IMR-90 (cell line): ENCODE data around the gene FLT4. TPM values are rescaled to one million over a fixed set of nuclear protein-coding genes. Genes with fewer than 3 reads are reported as not detected.

Experiments
- ATAC-seq: fragments of 200-7000 bp; cut with Tn5 transposase; 2 replicates; pipeline ENCODE4 v1.9.1; 2020; ENCODE audit warnings: low read depth, mild to moderate bottlenecking, moderate library complexity
- BruUV-seq: library from RNA; stranded (reverse); fragments of 400-500 nt; replicated peaks from 2 replicates; lab custom pipeline; 2021; lab: Mats Ljungman, UMichigan
- CTCF ChIA-PET: fragments of 300-600 bp; formaldehyde crosslinking; extraction: SDS; loops from one replicate; lab custom pipeline; 2021; ENCODE audit warnings: antibody characterized with exemption; lab: Yijun Ruan, JAX
- POLR2A ChIA-PET: fragments of 300-600 bp; sonication (Branson Sonifier 250); formaldehyde crosslinking; loops from one replicate; lab custom pipeline; 2022; ENCODE audit warnings: antibody characterized with exemption; ENCODE audit not compliant: unreplicated experiment; lab: Charles Lee
- DNase-seq: peaks from one replicate; pipeline ENCODE4 v3.0.0; 2013
- H2AFZ ChIP-seq: replicated peaks from 2 replicates; pipeline ENCODE3; 2013; ENCODE audit warnings: low read length, mild to moderate bottlenecking; ENCODE audit not compliant: poor library complexity
- H2AK5ac ChIP-seq: 2 replicates; pipeline ENCODE4 v1.6.1; 2013; ENCODE audit warnings: low read depth, low read length, inconsistent platforms
- H2AK9ac ChIP-seq: replicated peaks from 2 replicates; pipeline ENCODE3; 2013; ENCODE audit warnings: mild to moderate bottlenecking, low read depth, low read length, moderate library complexity; ENCODE audit not compliant: poor library complexity
- H2BK120ac ChIP-seq: 2 replicates; pipeline ENCODE4 v1.6.1; 2013; ENCODE audit warnings: low read depth, low read length, inconsistent platforms
- H2BK15ac ChIP-seq: 3 replicates; pipeline ENCODE4 v1.6.1; 2013; ENCODE audit warnings: low read depth, low read length, inconsistent platforms
- H2BK20ac ChIP-seq: 2 replicates; pipeline ENCODE4 v1.6.1; 2013; ENCODE audit warnings: low read depth, mild to moderate bottlenecking, inconsistent platforms, low read length, moderate library complexity
- H2BK5ac ChIP-seq: 2 replicates; pipeline ENCODE4 v1.6.1; 2013; ENCODE audit warnings: mild to moderate bottlenecking, low read depth, low read length, inconsistent platforms; ENCODE audit not compliant: poor library complexity, severe bottlenecking
- H3K14ac ChIP-seq: replicated peaks from 2 replicates; pipeline ENCODE4 v1.6.1; 2013; ENCODE audit warnings: low read depth, low read length, inconsistent platforms
- H3K18ac ChIP-seq: 2 replicates; pipeline ENCODE4 v1.6.1; 2013; ENCODE audit warnings: low read depth, low read length, control low read depth
- H3K23ac ChIP-seq: 2 replicates; pipeline ENCODE4 v1.6.1; 2013; ENCODE audit warnings: low read depth, low read length, inconsistent platforms
- H3K27ac ChIP-seq: 2 replicates; pipeline ENCODE4 v1.5.1; 2013; ENCODE audit warnings: mild to moderate bottlenecking, control low read depth, low read length; ENCODE audit not compliant: insufficient read depth
- H3K27me3 ChIP-seq: 2 replicates; pipeline ENCODE4 v1.6.1; 2013; ENCODE audit warnings: low read length; ENCODE audit not compliant: control insufficient read depth, insufficient read depth
- H3K36me3 ChIP-seq: 2 replicates; pipeline ENCODE4 v1.6.1; 2013; ENCODE audit warnings: low read length, mixed read lengths; ENCODE audit not compliant: control insufficient read depth, insufficient read depth
- H3K4ac ChIP-seq: 2 replicates; pipeline ENCODE4 v1.6.1; 2013; ENCODE audit warnings: low read depth, low read length, inconsistent platforms
- H3K4me1 ChIP-seq: 2 replicates; pipeline ENCODE4 v1.6.1; 2013; ENCODE audit warnings: low read length, mixed read lengths; ENCODE audit not compliant: control insufficient read depth, insufficient read depth
- H3K4me2 ChIP-seq: 2 replicates; pipeline ENCODE4 v1.6.1; 2013; ENCODE audit warnings: low read depth, mild to moderate bottlenecking, control low read depth, low read length, moderate library complexity
- H3K4me3 ChIP-seq: 2 replicates; pipeline ENCODE4 v1.5.1; 2013; ENCODE audit warnings: low read depth, mild to moderate bottlenecking, control low read depth, low read length, moderate library complexity; ENCODE audit not compliant: insufficient read depth
- H3K56ac ChIP-seq: 2 replicates; pipeline ENCODE4 v1.6.1; 2013; ENCODE audit warnings: low read length, inconsistent platforms; ENCODE audit not compliant: insufficient read depth; ENCODE audit errors: extremely low read depth
- H3K79me1 ChIP-seq, 2 experiments: 2 replicates each; pipeline ENCODE4 v1.6.1; 2013; ENCODE audit warnings: low read length in 2 of 2, inconsistent platforms in 1 of 2, low read depth in 1 of 2
- H3K9ac ChIP-seq: 2 replicates; pipeline ENCODE4 v1.6.1; 2013; ENCODE audit warnings: low read depth, low read length, control low read depth
- H3K9me1 ChIP-seq: 2 replicates; pipeline ENCODE4 v1.6.1; 2013; ENCODE audit warnings: low read length, inconsistent platforms; ENCODE audit not compliant: insufficient read depth
- H3K9me3 ChIP-seq: 2 replicates; pipeline ENCODE4 v1.6.1; 2013; ENCODE audit warnings: low read length; ENCODE audit not compliant: control insufficient read depth, insufficient read depth
- H4K20me1 ChIP-seq: 2 replicates; pipeline ENCODE4 v1.6.1; 2013; ENCODE audit warnings: low read length, inconsistent platforms; ENCODE audit not compliant: insufficient read depth
- H4K5ac ChIP-seq: 2 replicates; pipeline ENCODE4 v1.6.1; 2013; ENCODE audit warnings: mild to moderate bottlenecking, low read depth, low read length, control low read depth
- H4K8ac ChIP-seq, 2 experiments: 2 replicates each; pipeline ENCODE4 v1.6.1; 2013; ENCODE audit warnings: low read depth in 2 of 2, low read length in 2 of 2, control low read depth in 1 of 2, inconsistent platforms in 1 of 2
- H4K91ac ChIP-seq: 2 replicates; pipeline ENCODE4 v1.6.1; 2013; ENCODE audit warnings: low read depth, low read length, inconsistent platforms; ENCODE audit not compliant: insufficient read depth
- BHLHE40 ChIP-seq: fragments of 150-350 bp; IDR thresholded peaks from 2 replicates; pipeline ENCODE4 v1.6.1; 2016; ENCODE audit warnings: mild to moderate bottlenecking, low read depth, low read length
- CEBPB ChIP-seq: IDR thresholded peaks from 2 replicates; pipeline ENCODE4 v1.6.1; 2012; ENCODE audit warnings: low read depth, low read length, improper control_type of control experiment
- CHD1 ChIP-seq: IDR thresholded peaks from 2 replicates; pipeline ENCODE4 v1.6.1; 2012; ENCODE audit warnings: low read depth, low read length, improper control_type of control experiment
- CTCF ChIP-seq: conservative IDR thresholded peaks from 2 replicates; pipeline ENCODE4 v1.5.1; 2012; ENCODE audit warnings: mild to moderate bottlenecking, low read depth, low read length, improper control_type of control experiment
- ELK1 ChIP-seq: fragments of 150-350 bp; IDR thresholded peaks from 2 replicates; pipeline ENCODE4 v1.6.1; 2016; ENCODE audit warnings: low read depth, mild to moderate bottlenecking, low read length, moderate library complexity, borderline replicate concordance
- MAFK ChIP-seq: IDR thresholded peaks from 2 replicates; pipeline ENCODE4 v1.6.1; 2012; ENCODE audit warnings: low read depth, low read length, improper control_type of control experiment
- MAZ ChIP-seq: IDR thresholded peaks from 2 replicates; pipeline ENCODE4 v1.6.1; 2012; ENCODE audit warnings: low read depth, mild to moderate bottlenecking, low read length, improper control_type of control experiment, moderate library complexity, borderline replicate concordance
- MXI1 ChIP-seq: IDR thresholded peaks from 2 replicates; pipeline ENCODE4 v1.6.1; 2012; ENCODE audit warnings: low read depth, mild to moderate bottlenecking, low read length, moderate library complexity, borderline replicate concordance
- NFE2L2 ChIP-seq: fragments of 150-350 bp; IDR thresholded peaks from 2 replicates; pipeline ENCODE4 v1.6.1; 2016; ENCODE audit warnings: low read depth, mild to moderate bottlenecking, low read length
- POLR2A ChIP-seq: IDR thresholded peaks from 2 replicates; pipeline ENCODE4 v1.6.1; 2012; ENCODE audit warnings: mild to moderate bottlenecking, low read depth, low read length
- RAD21 ChIP-seq: IDR thresholded peaks from 2 replicates; pipeline ENCODE4 v1.6.1; 2012; ENCODE audit warnings: low read length, improper control_type of control experiment
- RCOR1 ChIP-seq: IDR thresholded peaks from 2 replicates; pipeline ENCODE4 v1.6.1; 2012; ENCODE audit warnings: mild to moderate bottlenecking, low read length, improper control_type of control experiment; ENCODE audit not compliant: insufficient replicate concordance
- RFX5 ChIP-seq: IDR thresholded peaks from 2 replicates; pipeline ENCODE4 v1.8.0; 2012; ENCODE audit warnings: low read depth, mild to moderate bottlenecking, low read length, moderate library complexity
- SMC3 ChIP-seq: fragments of 150-350 bp; IDR thresholded peaks from 2 replicates; pipeline ENCODE4 v1.6.1; 2016; ENCODE audit warnings: low read depth, mild to moderate bottlenecking, antibody characterized with exemption, low read length, moderate library complexity
- USF2 ChIP-seq: fragments of 150-350 bp; IDR thresholded peaks from 2 replicates; pipeline ENCODE4 v1.6.1; 2017; ENCODE audit warnings: mild to moderate bottlenecking, antibody characterized with exemption, low read length, low read depth
- WGBS, 2 experiments: methylation state at CpG; one replicate each; pipeline versions ENCODE4 v1.1.5 to v1.1.7; 2013; ENCODE audit warnings: missing lambda C conversion rate in 2 of 2; ENCODE audit not compliant: insufficient read length in 1 of 2; ENCODE audit errors: extremely low coverage in 2 of 2; 5-methylcytosine and 5-hydroxymethylcytosine counted together
- dilution Hi-C: fragments of 300-500 bp; cut with HindIII; formaldehyde crosslinking; loops from one replicate; pipeline ENCODE4 v1.14.3; 2018; ENCODE audit warnings: low sequenced_read_pairs; ENCODE audit not compliant: unreplicated experiment
- in situ Hi-C: fragments of 300-500 bp; cut with MboI; formaldehyde crosslinking; loops from 3 replicates; pipeline ENCODE4 v1.14.3; 2019; ENCODE audit warnings: low sequenced_read_pairs, inconsistent platforms, mixed read lengths
- intact Hi-C: fragments of 100-400 bp; cut with micrococcal nuclease; formaldehyde crosslinking; loops from 2 replicates; pipeline ENCODE4 v1.10.0; 2022
- polyA plus RNA-seq, 3 experiments: library from polyadenylated mRNA; depleted of rRNA; stranded (reverse); fragments of >200 nt; gene quantifications; 2 replicates each; pipeline ENCODE4 v1.2.3, GENCODE V29; 2012; ENCODE audit warnings: low replicate concordance in 1 of 3
- total RNA-seq: library from RNA; depleted of rRNA; stranded (reverse); fragments of >200 nt; gene quantifications from 2 replicates; pipeline ENCODE4 v1.2.3, GENCODE V29; 2012

FLT4 gene
- total and polyA plus RNA-seq, 2 of the 4 experiments (the other 2 are of a cell fraction): under 0.01 to 0.07 TPM

DNA sequence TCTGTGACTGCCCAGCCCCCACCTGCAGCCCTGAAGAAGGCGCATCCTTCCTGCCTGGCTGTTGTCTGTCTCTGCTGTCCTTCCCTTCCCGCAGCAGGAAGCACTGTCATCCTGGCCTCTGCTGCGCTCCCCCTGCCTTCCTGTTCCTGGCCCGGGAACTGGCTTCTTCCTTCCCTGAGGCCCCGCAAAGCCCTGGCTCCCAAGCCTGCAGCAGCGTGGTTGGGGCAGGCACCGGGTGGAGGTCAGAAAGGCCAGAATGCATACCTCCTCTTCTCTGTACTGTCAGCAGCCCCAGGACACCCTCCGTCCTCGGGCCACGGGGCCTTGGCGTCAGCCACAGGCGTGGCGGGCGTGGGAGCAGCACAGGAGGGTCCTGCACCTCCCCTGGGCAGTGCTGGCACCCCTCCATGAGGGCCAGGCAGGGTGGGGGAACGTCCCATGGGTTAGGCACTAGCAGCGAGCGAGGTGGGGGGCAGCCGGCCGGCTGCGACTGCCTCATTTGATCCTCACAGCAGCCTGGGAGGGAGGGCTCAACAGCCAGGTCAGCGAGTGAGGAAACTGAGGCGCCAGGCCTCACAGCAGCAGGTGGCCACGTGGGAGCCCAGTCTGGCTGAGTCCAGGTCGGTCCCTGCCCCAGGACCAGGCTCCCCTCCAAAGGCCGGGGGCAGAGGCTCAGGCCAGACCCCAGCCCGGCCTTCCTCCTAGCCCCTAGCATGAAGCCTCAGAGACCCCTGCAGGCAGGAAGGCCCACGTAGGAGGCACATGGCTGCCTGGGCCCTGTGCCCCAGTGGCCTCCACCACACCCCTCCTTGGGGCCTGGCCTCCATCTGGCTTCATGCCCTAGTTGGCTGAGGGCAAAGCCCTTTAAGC is 9.4 kb downstream of the FLT4 start:
- Histone ChIP-seq H3K79me1 (no peaks in the 10 kb centered on the region), H2BK5ac (no peak overlapping the region), H3K9me3 (no peaks in the 10 kb centered on the region), H3K9ac (no peak overlapping the region), H3K27ac (no peak overlapping the region), H2BK15ac (no peak overlapping the region), H2AK5ac (no peak overlapping the region), H3K23ac (no peak overlapping the region), H3K4me1 (no peaks in the 10 kb centered on the region), H4K20me1 (no peaks in the 10 kb centered on the region; the same call in 1 of the 2 replicates), H4K91ac (no peak overlapping the region), H3K4ac (no peak overlapping the region), H2AFZ (no peak overlapping the region), H3K9me1 (no peaks in the 10 kb centered on the region), H2BK120ac (no peak overlapping the region), H3K36me3 (no peaks in the 10 kb centered on the region), H3K56ac (no peak overlapping the region), H3K18ac (no peak overlapping the region), H3K4me2 (no peak overlapping the region), H3K4me3 (no peak overlapping the region), H3K27me3 (no peaks in the 10 kb centered on the region; the same call in 1 of the 2 replicates), H3K14ac (no peak overlapping the region), H4K5ac (no peak overlapping the region), H4K8ac (no peak overlapping the region), H2AK9ac (no peak overlapping the region), H2BK20ac (no peak overlapping the region)
- 60% methylated on average over 8 of the region's 27 CpGs; no CpG with 5 or more reads in 1 of the 2 experiments for WGBS, 2 experiments
- intact Hi-C loops (no loop called here), dilution Hi-C loops (no loop called here), in situ Hi-C loops (no loop called here)
- ChIA-PET POLR2A (no interaction called here), CTCF (no interaction called here)
- DNase-seq: no peak
- no TSS peak for BruUV-seq
- no peak for ATAC-seq
- no peak for TF ChIP-seq SMC3
- no peak for TF ChIP-seq BHLHE40
- TF ChIP-seq RAD21: no peak
- no peak for TF ChIP-seq RCOR1
- TF ChIP-seq MXI1: no peak
- TF ChIP-seq CTCF: no peak
- no peak for TF ChIP-seq POLR2A
- TF ChIP-seq NFE2L2: no peak
- no peak for TF ChIP-seq MAZ
- TF ChIP-seq ELK1: no peak
- TF ChIP-seq RFX5: no peak
- no peak for TF ChIP-seq CEBPB
- TF ChIP-seq USF2: no peak
- TF ChIP-seq CHD1: no peak
- TF ChIP-seq MAFK: no peak
